ENCODE measurements around the gene C3orf70. TPM values are rescaled to one million over a fixed set of nuclear protein-coding genes. Genes with fewer than 3 reads are reported as not detected.

C3orf70 gene
- total and polyA plus RNA-seq, 7 experiments from 2014 or later: 0.05 TPM; not detected in 6

DNA sequence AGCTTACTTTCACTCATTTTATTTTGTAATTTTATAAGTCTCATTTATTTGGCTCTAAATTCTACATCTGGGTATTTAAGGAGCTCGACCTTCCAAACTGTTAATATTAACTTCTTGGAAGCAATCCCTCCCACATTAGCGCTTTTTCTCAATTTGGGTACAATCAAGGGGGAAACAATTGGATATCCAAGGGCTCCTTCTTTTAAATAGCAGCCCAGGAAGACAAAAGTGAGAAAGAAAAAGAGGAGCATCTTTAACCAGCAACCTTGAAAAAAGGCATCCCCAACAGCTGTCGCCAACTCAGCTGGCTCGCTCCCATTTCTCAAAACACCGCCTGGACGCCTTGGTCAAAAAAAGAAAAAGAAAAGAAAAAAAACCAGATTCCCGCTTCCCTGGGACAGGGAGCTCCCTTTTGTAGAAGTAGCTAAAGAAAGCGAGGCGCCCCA is 873 bp downstream of the C3orf70 start:
- peaks cover 0 to 4% of the 10 kb centered on the region in 2 donors for H3K4me1 ChIP-seq (ENCODE audit: control insufficient read depth in 2 of 2, insufficient read depth in 2 of 2, low read length in 2 of 2)
- peaks cover 29 to 40% (median 36%) of the 10 kb centered on the region in 5 donors for H3K27me3 Mint-ChIP-seq
- ATAC-seq (no peak), DNase-seq (no peak)
- peaks cover 3 to 19% of the 10 kb centered on the region in 2 donors for H3K27me3 ChIP-seq (ENCODE audit: control insufficient read depth in 2 of 2, insufficient read depth in 2 of 2, low read length in 2 of 2)
- H3K27ac Mint-ChIP-seq: no peak overlapping the region
- no peak overlapping the region for H3K27ac ChIP-seq (ENCODE audit: low read depth, low read length)
- H3K36me3 ChIP-seq (ENCODE audit: control insufficient read depth in 2 of 3, insufficient read depth in 3 of 3, low read length in 3 of 3): no peaks in the 10 kb centered on the region
- POLR2A ChIA-PET: no interaction called here
- no peak overlapping the region for H3K4me3 ChIP-seq (ENCODE audit: low read length)
- peak overlapping the region in 8 of 10 donors; percentile 49 to 82 (median 68) for H3K4me3 Mint-ChIP-seq
- intact Hi-C loops (cut with micrococcal nuclease): loop anchor here in 1 of 2 donors (10.0 kb wide), 1 partner anchor 337 kb away; the partner anchor contains the start of gene VPS8
- no peaks in the 10 kb centered on the region for H3K9me3 ChIP-seq (ENCODE audit: control insufficient read depth in 2 of 3, low read length in 3 of 3)
- H3K9me3 Mint-ChIP-seq: peaks cover 0 to 3% (median 0%) of the 10 kb centered on the region in 11 donors
- H3K4me1 Mint-ChIP-seq: peaks cover 0 to 6% (median 0%) of the 10 kb centered on the region in 7 donors
- CTCF ChIA-PET: no interaction called here
- H3K36me3 Mint-ChIP-seq: no peaks in the 10 kb centered on the region

DNA sequence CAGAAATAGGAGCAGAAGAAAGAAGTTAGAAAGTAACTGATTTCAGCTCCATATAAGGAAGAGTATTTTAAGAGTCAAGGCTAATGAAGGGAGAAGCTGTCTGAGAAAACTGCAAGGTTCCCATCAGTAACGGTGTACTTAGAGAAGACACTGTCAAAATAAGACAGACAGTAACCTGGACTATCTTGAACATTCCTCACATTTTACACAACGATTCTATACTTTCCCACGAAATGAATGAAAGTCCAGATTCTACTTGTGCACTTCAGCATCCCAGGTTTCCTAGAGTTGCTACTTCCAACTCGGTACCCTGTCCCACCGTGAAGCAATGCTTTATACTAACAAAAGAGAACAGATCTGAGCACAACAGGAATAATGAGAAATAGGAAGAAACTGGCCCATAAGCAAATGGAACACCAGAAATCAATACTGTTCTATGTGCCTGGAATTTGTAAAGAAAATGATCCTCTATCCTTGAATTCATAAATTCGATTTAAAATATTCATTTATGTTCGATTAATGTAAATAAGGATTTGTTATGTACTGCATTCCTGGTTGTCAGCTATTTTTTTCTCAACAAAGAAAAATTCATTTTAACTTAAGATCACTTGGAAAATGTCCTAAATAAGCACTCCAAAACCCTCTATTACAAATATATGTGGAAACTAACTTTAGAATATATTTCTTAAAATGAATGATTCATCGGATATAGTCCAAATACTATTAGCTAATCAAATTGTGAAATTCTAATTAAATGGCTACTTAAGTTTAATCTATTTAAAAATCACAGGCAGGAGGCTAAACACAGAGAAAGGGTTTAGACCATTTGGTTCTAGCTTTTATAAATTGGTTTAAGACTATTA is 1.5 kb downstream of the C3orf70 start:
- peaks cover 3 to 19% of the 10 kb centered on the region in 2 donors for H3K27me3 ChIP-seq (ENCODE audit: control insufficient read depth in 2 of 2, insufficient read depth in 2 of 2, low read length in 2 of 2)
- Mint-ChIP-seq H3K9me3 (no peaks in the 10 kb centered on the region), H3K4me3 (peak overlapping the region in 4 of 10 donors; percentile 8 to 53 (median 24)), H3K36me3 (no peaks in the 10 kb centered on the region), H3K27ac (no peak overlapping the region), H3K4me1 (peaks cover 0 to 6% (median 0%) of the 10 kb centered on the region in 7 donors), H3K27me3 (peaks cover 22 to 34% (median 30%) of the 10 kb centered on the region in 5 donors)
- CTCF ChIA-PET: interaction anchor here (0.5 kb wide), 1 partner anchor 36 kb away, joined by 3 read pairs; no protein-coding TSS in a partner anchor
- POLR2A ChIA-PET: no interaction called here
- intact Hi-C loops (cut with micrococcal nuclease): loop anchor here in 1 of 2 donors (10.0 kb wide), 1 partner anchor 337 kb away; the partner anchor contains the start of gene VPS8
- no peak overlapping the region for H3K4me3 ChIP-seq (ENCODE audit: low read length)
- no peaks in the 10 kb centered on the region for H3K36me3 ChIP-seq (ENCODE audit: control insufficient read depth in 2 of 3, insufficient read depth in 3 of 3, low read length in 3 of 3)
- H3K9me3 ChIP-seq (ENCODE audit: control insufficient read depth in 2 of 3, low read length in 3 of 3): no peaks in the 10 kb centered on the region
- H3K4me1 ChIP-seq (ENCODE audit: control insufficient read depth in 2 of 2, insufficient read depth in 2 of 2, low read length in 2 of 2): peaks cover 0 to 4% of the 10 kb centered on the region in 2 donors
- no peak for DNase-seq
- H3K27ac ChIP-seq (ENCODE audit: low read depth, low read length): no peak overlapping the region
- no peak for ATAC-seq

DNA sequence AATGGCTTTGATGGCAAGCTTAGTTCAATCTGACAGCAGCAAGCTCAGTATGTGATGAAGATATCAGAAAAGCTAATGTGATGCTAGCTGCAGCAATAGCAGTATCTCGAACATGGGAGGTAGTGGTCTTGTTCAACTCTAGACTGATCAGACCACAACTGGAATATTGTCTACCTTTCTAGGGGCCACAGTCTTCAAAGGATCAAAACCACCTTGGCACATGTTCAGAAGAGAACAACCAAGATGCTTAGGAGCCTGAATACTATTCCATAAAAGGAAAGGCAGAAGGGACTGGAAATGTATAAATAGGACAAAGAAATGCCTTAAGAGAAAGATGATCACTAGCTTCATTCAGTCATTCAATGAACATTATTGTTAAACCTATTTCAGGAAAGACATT is 2.3 kb downstream of the C3orf70 start:
- Mint-ChIP-seq H3K4me1 (peaks cover 0 to 6% (median 0%) of the 10 kb centered on the region in 7 donors), H3K36me3 (no peaks in the 10 kb centered on the region), H3K27me3 (peaks cover 22 to 34% (median 29%) of the 10 kb centered on the region in 5 donors), H3K9me3 (peaks cover 0 to 1% (median 0%) of the 10 kb centered on the region in 11 donors), H3K4me3 (peak overlapping the region in 2 of 10 donors; percentile 1 to 8), H3K27ac (no peak overlapping the region)
- no peak overlapping the region for H3K27ac ChIP-seq (ENCODE audit: low read depth, low read length)
- H3K4me1 ChIP-seq (ENCODE audit: control insufficient read depth in 2 of 2, insufficient read depth in 2 of 2, low read length in 2 of 2): peaks cover 0 to 4% of the 10 kb centered on the region in 2 donors
- POLR2A ChIA-PET: no interaction called here
- no peak for DNase-seq
- H3K36me3 ChIP-seq (ENCODE audit: control insufficient read depth in 2 of 3, insufficient read depth in 3 of 3, low read length in 3 of 3): no peaks in the 10 kb centered on the region
- H3K4me3 ChIP-seq (ENCODE audit: low read length): no peak overlapping the region
- no peaks in the 10 kb centered on the region for H3K9me3 ChIP-seq (ENCODE audit: control insufficient read depth in 2 of 3, low read length in 3 of 3)
- intact Hi-C loops (cut with micrococcal nuclease): loop anchor here in 1 of 2 donors (10.0 kb wide), 1 partner anchor 336 kb away; the partner anchor contains the start of gene VPS8
- CTCF ChIA-PET: interaction anchor here (0.5 kb wide), 1 partner anchor 37 kb away, joined by 3 read pairs; no protein-coding TSS in a partner anchor
- H3K27me3 ChIP-seq (ENCODE audit: control insufficient read depth in 2 of 2, insufficient read depth in 2 of 2, low read length in 2 of 2): peaks cover 3 to 19% of the 10 kb centered on the region in 2 donors
- ATAC-seq: no peak

DNA sequence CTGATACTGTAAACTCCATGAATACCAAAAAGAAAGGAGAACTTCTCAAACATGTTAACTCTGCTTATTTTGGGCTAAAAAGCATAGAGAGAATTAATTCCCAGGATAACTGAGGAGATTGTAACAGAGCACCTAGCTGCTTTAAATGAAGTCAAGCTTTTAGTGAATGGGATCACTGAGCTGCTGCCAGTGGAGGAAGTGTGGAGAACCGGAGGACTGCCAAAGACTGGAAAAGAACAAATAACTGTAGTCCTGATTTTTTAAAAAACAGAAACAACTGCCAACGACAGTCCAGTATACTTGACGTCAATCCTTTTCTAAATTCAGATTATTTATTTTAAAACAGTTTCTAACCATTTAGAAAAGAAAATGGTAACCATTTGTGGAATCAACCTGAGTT is 3.3 kb downstream of the C3orf70 start:
- Mint-ChIP-seq H3K27ac (no peak overlapping the region), H3K4me1 (peaks cover 0 to 6% (median 0%) of the 10 kb centered on the region in 7 donors), H3K9me3 (peaks cover 0 to 1% (median 0%) of the 10 kb centered on the region in 11 donors), H3K36me3 (no peaks in the 10 kb centered on the region), H3K27me3 (peaks cover 26 to 34% (median 33%) of the 10 kb centered on the region in 5 donors), H3K4me3 (no peak overlapping the region)
- Histone ChIP-seq H3K36me3 (ENCODE audit: control insufficient read depth in 2 of 3, insufficient read depth in 3 of 3, low read length in 3 of 3) (no peaks in the 10 kb centered on the region), H3K27me3 (ENCODE audit: control insufficient read depth in 2 of 2, insufficient read depth in 2 of 2, low read length in 2 of 2) (peaks cover 3 to 19% of the 10 kb centered on the region in 2 donors), H3K4me1 (ENCODE audit: control insufficient read depth in 2 of 2, insufficient read depth in 2 of 2, low read length in 2 of 2) (peaks cover 0 to 4% of the 10 kb centered on the region in 2 donors), H3K27ac (ENCODE audit: low read depth, low read length) (no peak overlapping the region), H3K9me3 (ENCODE audit: control insufficient read depth in 2 of 3, low read length in 3 of 3) (no peaks in the 10 kb centered on the region), H3K4me3 (ENCODE audit: low read length) (no peak overlapping the region)
- intact Hi-C loops (cut with micrococcal nuclease): no loop called here
- CTCF ChIA-PET: no interaction called here
- DNase-seq (no peak), ATAC-seq (no peak)
- POLR2A ChIA-PET: no interaction called here

DNA sequence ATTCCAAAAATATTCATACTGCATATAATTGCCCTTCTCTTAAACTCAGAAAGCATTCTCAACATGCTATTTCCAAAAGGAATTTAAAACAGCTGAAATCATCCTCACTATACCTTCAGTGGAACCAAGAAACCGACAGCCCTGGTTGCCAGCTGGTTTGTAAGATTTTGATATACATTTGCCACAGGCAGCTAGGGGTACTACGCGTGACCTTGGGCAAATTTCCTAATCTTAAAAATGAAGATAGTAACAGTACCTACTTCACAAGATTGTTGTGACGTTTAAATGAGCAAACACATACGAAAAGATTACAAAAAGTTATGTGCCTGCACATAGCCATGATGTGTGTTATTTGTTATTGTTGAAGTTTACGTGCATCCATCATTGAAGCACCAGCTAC is 7.3 kb downstream of the C3orf70 start:
- DNase-seq: no peak
- POLR2A ChIA-PET: no interaction called here
- Histone ChIP-seq H3K27ac (ENCODE audit: low read depth, low read length) (no peak overlapping the region), H3K9me3 (ENCODE audit: control insufficient read depth in 2 of 3, low read length in 3 of 3) (no peaks in the 10 kb centered on the region), H3K36me3 (ENCODE audit: control insufficient read depth in 2 of 3, insufficient read depth in 3 of 3, low read length in 3 of 3) (no peaks in the 10 kb centered on the region), H3K4me3 (ENCODE audit: low read length) (no peak overlapping the region), H3K27me3 (ENCODE audit: control insufficient read depth in 2 of 2, insufficient read depth in 2 of 2, low read length in 2 of 2) (peaks cover 0 to 4% of the 10 kb centered on the region in 2 donors), H3K4me1 (ENCODE audit: control insufficient read depth in 2 of 2, insufficient read depth in 2 of 2, low read length in 2 of 2) (no peaks in the 10 kb centered on the region)
- H3K36me3 Mint-ChIP-seq: no peaks in the 10 kb centered on the region
- intact Hi-C loops (cut with micrococcal nuclease): no loop called here
- H3K4me1 Mint-ChIP-seq: no peaks in the 10 kb centered on the region
- peaks cover 12 to 28% (median 20%) of the 10 kb centered on the region in 5 donors for H3K27me3 Mint-ChIP-seq
- H3K9me3 Mint-ChIP-seq: peaks cover 0 to 1% (median 0%) of the 10 kb centered on the region in 11 donors
- ATAC-seq: no peak
- H3K27ac Mint-ChIP-seq: no peak overlapping the region
- CTCF ChIA-PET: no interaction called here
- H3K4me3 Mint-ChIP-seq: no peak overlapping the region

DNA sequence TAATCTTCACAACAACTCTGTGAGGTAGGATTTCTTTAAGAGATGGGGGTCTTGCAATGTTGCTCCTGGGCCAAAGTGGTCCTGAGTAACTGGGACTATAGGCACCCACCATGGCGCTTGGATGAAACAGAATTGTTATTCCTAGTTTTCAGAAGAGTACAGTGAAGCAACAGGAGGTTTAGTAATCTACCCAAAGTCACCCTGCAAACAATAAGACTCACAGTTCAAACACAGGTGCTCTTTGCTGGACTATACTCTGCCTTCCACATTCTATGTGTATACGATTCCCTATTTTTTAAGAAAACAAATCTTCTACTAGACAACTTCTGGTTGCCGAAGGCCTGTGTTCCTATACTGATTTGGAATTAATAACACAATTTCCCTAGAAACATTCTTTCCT is 8.1 kb downstream of the C3orf70 start:
- H3K4me3 ChIP-seq (ENCODE audit: low read length): no peak overlapping the region
- H3K4me1 ChIP-seq (ENCODE audit: control insufficient read depth in 2 of 2, insufficient read depth in 2 of 2, low read length in 2 of 2): no peaks in the 10 kb centered on the region
- Mint-ChIP-seq H3K27me3 (peaks cover 8 to 22% (median 12%) of the 10 kb centered on the region in 5 donors), H3K4me1 (no peaks in the 10 kb centered on the region), H3K36me3 (no peaks in the 10 kb centered on the region), H3K4me3 (no peak overlapping the region), H3K27ac (no peak overlapping the region), H3K9me3 (peaks cover 0 to 3% (median 0%) of the 10 kb centered on the region in 11 donors)
- CTCF ChIA-PET: no interaction called here
- intact Hi-C loops (cut with micrococcal nuclease): no loop called here
- H3K9me3 ChIP-seq (ENCODE audit: control insufficient read depth in 2 of 3, low read length in 3 of 3): no peaks in the 10 kb centered on the region
- no peak for DNase-seq
- H3K27me3 ChIP-seq (ENCODE audit: control insufficient read depth in 2 of 2, insufficient read depth in 2 of 2, low read length in 2 of 2): peaks cover 0 to 4% of the 10 kb centered on the region in 2 donors
- no peak overlapping the region for H3K27ac ChIP-seq (ENCODE audit: low read depth, low read length)
- POLR2A ChIA-PET: no interaction called here
- H3K36me3 ChIP-seq (ENCODE audit: control insufficient read depth in 2 of 3, insufficient read depth in 3 of 3, low read length in 3 of 3): no peaks in the 10 kb centered on the region
- ATAC-seq: no peak
